HepG2 (cell line): ENCODE results near the gene SS18L1. TPM values are rescaled to one million over a fixed set of nuclear protein-coding genes. Genes with fewer than 3 reads are reported as not detected.

Experiments used
- CREM ChIP-seq, 2 experiments: sonication (generic) in 1 of 2; formaldehyde crosslinking in 1 of 2; IDR thresholded peaks; 2 replicates each; pipeline versions ENCODE4 v1.4.0 to v1.6.1; 2016 to 2020; ENCODE audit warnings: antibody characterized with exemption in 1 of 2, mild to moderate bottlenecking in 1 of 2, missing genetic modification reagents in 1 of 2
- FOXJ3 ChIP-seq: sonication (generic); formaldehyde crosslinking; IDR thresholded peaks from 2 replicates; pipeline ENCODE4 v1.4.0; 2020; ENCODE audit warnings: missing genetic modification reagents, mild to moderate bottlenecking, borderline replicate concordance
- IRF2 ChIP-seq: IDR thresholded peaks from 2 replicates; pipeline ENCODE4 v1.6.1; 2018; ENCODE audit warnings: missing genetic modification reagents, missing compliant biosample characterization
- MXD1 ChIP-seq: sonication (generic); formaldehyde crosslinking; IDR thresholded peaks from 2 replicates; pipeline ENCODE4 v1.4.0; 2020; ENCODE audit warnings: mild to moderate bottlenecking, missing genetic modification reagents
- POLR2A ChIP-seq, 2 experiments: IDR thresholded peaks; 2 replicates each; pipeline ENCODE4 v1.6.1; 2011; ENCODE audit warnings: low read depth in 2 of 2, low read length in 2 of 2, mild to moderate bottlenecking in 1 of 2, moderate library complexity in 1 of 2; ENCODE audit not compliant: insufficient read depth in 1 of 2
- POLR2AphosphoS5 ChIP-seq: IDR thresholded peaks from 2 replicates; pipeline ENCODE4 v1.6.1; 2012; ENCODE audit warnings: low read depth, low read length
- RAD51 ChIP-seq: fragments of 450-650 bp; IDR thresholded peaks from 2 replicates; pipeline ENCODE4 v1.6.1; 2016; ENCODE audit warnings: borderline replicate concordance
- RARA ChIP-seq: IDR thresholded peaks from 2 replicates; pipeline ENCODE4 v1.6.1; 2016; ENCODE audit warnings: missing genetic modification reagents, missing compliant biosample characterization
- RBAK ChIP-seq: sonication (generic); formaldehyde crosslinking; IDR thresholded peaks from 2 replicates; pipeline ENCODE4 v1.5.1; 2020; ENCODE audit warnings: mild to moderate bottlenecking, missing genetic modification reagents
- RBM39 ChIP-seq: fragments of 200-400 bp; formaldehyde crosslinking; IDR thresholded peaks from one replicate; pipeline ENCODE4 v1.6.1; 2018; ENCODE audit warnings: antibody characterized with exemption, mild to moderate bottlenecking, low read depth, low read length; ENCODE audit not compliant: poor library complexity, severe bottlenecking
- RELA ChIP-seq: sonication (generic); formaldehyde crosslinking; IDR thresholded peaks from 2 replicates; pipeline ENCODE4 v1.4.0; 2020; ENCODE audit warnings: missing genetic modification reagents
- REPIN1 ChIP-seq: sonication (generic); formaldehyde crosslinking; IDR thresholded peaks from 2 replicates; pipeline ENCODE4 v1.8.0; 2022; ENCODE audit warnings: missing genetic modification reagents, low read depth, mild to moderate bottlenecking, borderline replicate concordance
- SMAD3 ChIP-seq: sonication (generic); formaldehyde crosslinking; IDR thresholded peaks from 2 replicates; pipeline ENCODE4 v1.4.0; 2020; ENCODE audit warnings: missing genetic modification reagents
- SP140L ChIP-seq: sonication (generic); formaldehyde crosslinking; IDR thresholded peaks from 2 replicates; pipeline ENCODE4 v1.4.0; 2020; ENCODE audit warnings: missing genetic modification reagents, borderline replicate concordance
- SP2 ChIP-seq: sonication (generic); formaldehyde crosslinking; IDR thresholded peaks from 2 replicates; pipeline ENCODE4 v1.5.1; 2020; ENCODE audit warnings: mild to moderate bottlenecking, missing genetic modification reagents
- ZFYVE20 ChIP-seq: sonication (generic); formaldehyde crosslinking; IDR thresholded peaks from 2 replicates; pipeline ENCODE4 v1.8.0; 2023; ENCODE audit warnings: low read depth, mild to moderate bottlenecking, moderate library complexity, missing genetic modification reagents, borderline replicate concordance
- ZNF275 ChIP-seq: sonication (generic); formaldehyde crosslinking; IDR thresholded peaks from 2 replicates; pipeline ENCODE4 v1.8.0; 2022; ENCODE audit warnings: missing genetic modification reagents, mild to moderate bottlenecking, inconsistent platforms, borderline replicate concordance
- ZNF331 ChIP-seq: sonication (generic); formaldehyde crosslinking; IDR thresholded peaks from 2 replicates; pipeline ENCODE4 v1.4.0; 2020; ENCODE audit warnings: missing genetic modification reagents
- ZNF549 ChIP-seq: sonication (generic); formaldehyde crosslinking; IDR thresholded peaks from 2 replicates; pipeline ENCODE4 v1.5.0; 2020; ENCODE audit warnings: missing genetic modification reagents
- ZNF614 ChIP-seq: IDR thresholded peaks from 2 replicates; pipeline ENCODE4 v1.6.1; 2018; ENCODE audit warnings: missing biosample characterization, missing genetic modification reagents, inconsistent platforms, borderline replicate concordance
- ZNF678 ChIP-seq: sonication (generic); formaldehyde crosslinking; IDR thresholded peaks from 2 replicates; pipeline ENCODE4 v1.4.0; 2020; ENCODE audit warnings: mild to moderate bottlenecking, missing genetic modification reagents
- ZNF770 ChIP-seq: sonication (generic); formaldehyde crosslinking; IDR thresholded peaks from 2 replicates; pipeline ENCODE4 v1.5.0; 2020; ENCODE audit warnings: mild to moderate bottlenecking, missing genetic modification reagents
- ZNF777 ChIP-seq: sonication (generic); formaldehyde crosslinking; IDR thresholded peaks from 2 replicates; pipeline ENCODE4 v1.4.0; 2020; ENCODE audit warnings: missing genetic modification reagents
- ZNF800 ChIP-seq: sonication (generic); formaldehyde crosslinking; IDR thresholded peaks from 2 replicates; pipeline ENCODE4 v1.4.0; 2020; ENCODE audit warnings: missing genetic modification reagents
- polyA plus RNA-seq, 8 experiments: library from polyadenylated mRNA; depleted of rRNA in 3 of 8; stranded (reverse) in 7 of 8; unstranded in 1 of 8; fragments of >200 nt; fragmentation: Illumina TruSeq in 4 of 8; extraction: Trizol in 4 of 8; gene quantifications; 2 replicates each; pipeline versions ENCODE4 v1.2.1 to v1.2.3, GENCODE V29; 2011 to 2016; ENCODE audit warnings: low read depth in 4 of 8, missing spikeins in 1 of 8, mixed read lengths in 1 of 8; ENCODE audit not compliant: insufficient read depth in 1 of 8
- total RNA-seq, 5 experiments: library from RNA; depleted of rRNA; stranded (reverse); fragments of >200 nt; fragmentation: Illumina TruSeq; extraction: Trizol; gene quantifications; 2 replicates each; pipeline ENCODE4 v1.2.3, GENCODE V29; 2016; ENCODE audit warnings: low read depth in 1 of 5

The SS18L1 gene
- total and polyA plus RNA-seq, 2 of the 13 experiments (the other 11 are each of a cell fraction or from before 2014, with no cell fraction given): 17.8 to 27.6 TPM

GRCh38 chr20:62134735-62135231, 8.8 kb upstream of the SS18L1 start (continued):
- TF ChIP-seq MXD1 (CRISPR knock-in tag) (no peak), SP140L (CRISPR knock-in tag) (no peak), RARA (peak; percentile 79), SMAD3 (CRISPR knock-in tag) (peak; percentile 67; the same call in 1 of the 2 replicates), POLR2AphosphoS5 (no peak; the same call in none of the 2 replicates), ZNF777 (no peak), ZNF549 (no peak), IRF2 (peak; percentile 87), ZNF275 (CRISPR knock-in tag) (no peak), RELA (CRISPR knock-in tag) (no peak), SP2 (no peak), REPIN1 (CRISPR knock-in tag) (peak; percentile 54), ZFYVE20 (CRISPR knock-in tag) (no peak), CREM (IDR thresholded peaks at IDR 0.05) (no peak; the same call in 1 of the 2 replicates), CREM (CRISPR knock-in tag; IDR thresholded peaks at IDR 0.05) (no peak), POLR2A (IDR thresholded peaks at IDR 0.05; ENCODE audit: insufficient read depth in 1 of 2, low read depth in 2 of 2, low read length in 2 of 2) (peak; percentile 69 to 70), RAD51 (no peak), ZNF770 (CRISPR knock-in tag) (no peak; the same call in 1 of the 2 replicates), FOXJ3 (peak; percentile 58; the same call in 1 of the 2 replicates), ZNF800 (CRISPR knock-in tag) (0 out of 2 replicates have a peak, but pooled peaks have one; percentile 51), ZNF614 (CRISPR knock-in tag) (peak; percentile 55; the same call in 1 of the 2 replicates), ZNF678 (CRISPR knock-in tag) (no peak), RBAK (CRISPR knock-in tag) (no peak), RBM39 (no peak), ZNF331 (peak; percentile 67; the same call in 1 of the 2 replicates)
